ENCODE results near the gene GBF1.

Gene GBF1

GRCh38 chr10:102234888-102235597 is 10.3 kb upstream of the GBF1 start:
- TF ChIP-seq, protein P1, sequence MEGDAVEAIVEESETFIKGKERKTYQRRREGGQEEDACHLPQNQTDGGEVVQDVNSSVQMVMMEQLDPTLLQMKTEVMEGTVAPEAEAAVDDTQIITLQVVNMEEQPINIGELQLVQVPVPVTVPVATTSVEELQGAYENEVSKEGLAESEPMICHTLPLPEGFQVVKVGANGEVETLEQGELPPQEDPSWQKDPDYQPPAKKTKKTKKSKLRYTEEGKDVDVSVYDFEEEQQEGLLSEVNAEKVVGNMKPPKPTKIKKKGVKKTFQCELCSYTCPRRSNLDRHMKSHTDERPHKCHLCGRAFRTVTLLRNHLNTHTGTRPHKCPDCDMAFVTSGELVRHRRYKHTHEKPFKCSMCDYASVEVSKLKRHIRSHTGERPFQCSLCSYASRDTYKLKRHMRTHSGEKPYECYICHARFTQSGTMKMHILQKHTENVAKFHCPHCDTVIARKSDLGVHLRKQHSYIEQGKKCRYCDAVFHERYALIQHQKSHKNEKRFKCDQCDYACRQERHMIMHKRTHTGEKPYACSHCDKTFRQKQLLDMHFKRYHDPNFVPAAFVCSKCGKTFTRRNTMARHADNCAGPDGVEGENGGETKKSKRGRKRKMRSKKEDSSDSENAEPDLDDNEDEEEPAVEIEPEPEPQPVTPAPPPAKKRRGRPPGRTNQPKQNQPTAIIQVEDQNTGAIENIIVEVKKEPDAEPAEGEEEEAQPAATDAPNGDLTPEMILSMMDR (conservative IDR thresholded peaks at IDR 0.05): no peak

GRCh38 chr10:102235598-102235920 is 9.8 kb upstream of the GBF1 start:
- TF ChIP-seq, protein P1 (conservative IDR thresholded peaks at IDR 0.05): no peak
- no peak overlapping the region for H3K27ac ChIP-seq

More at GRCh38 chr10:102234888-102235597, 10.3 kb upstream of the GBF1 start:
- no peak overlapping the region for H3K27ac ChIP-seq

DNA sequence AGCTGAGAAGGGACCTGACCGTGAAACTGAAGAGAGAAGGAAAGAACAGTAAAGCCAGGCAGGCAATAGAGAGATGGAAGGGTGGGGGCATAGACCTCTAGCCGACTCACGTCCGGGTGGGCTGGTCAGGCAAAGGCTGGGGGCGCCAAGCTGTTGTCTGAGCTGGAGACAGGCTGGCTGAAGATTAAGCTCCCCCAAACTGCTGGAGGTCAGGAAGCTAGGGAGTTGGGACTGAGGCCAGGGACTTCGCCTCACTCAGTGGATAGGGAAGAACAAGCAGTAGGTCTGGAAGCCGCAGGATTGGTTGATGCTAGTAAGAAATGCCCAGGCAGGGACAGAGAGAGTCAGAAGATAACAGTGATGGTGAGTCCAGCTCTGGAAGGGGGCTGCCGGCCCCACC is 9.3 kb upstream of the GBF1 start:
- H3K27ac ChIP-seq: no peak overlapping the region
- TF ChIP-seq, protein P1 (conservative IDR thresholded peaks at IDR 0.05): no peak

GRCh38 chr10:102237711-102238252 is 7.5 kb upstream of the GBF1 start:
- H3K27ac ChIP-seq: no peak overlapping the region

DNA sequence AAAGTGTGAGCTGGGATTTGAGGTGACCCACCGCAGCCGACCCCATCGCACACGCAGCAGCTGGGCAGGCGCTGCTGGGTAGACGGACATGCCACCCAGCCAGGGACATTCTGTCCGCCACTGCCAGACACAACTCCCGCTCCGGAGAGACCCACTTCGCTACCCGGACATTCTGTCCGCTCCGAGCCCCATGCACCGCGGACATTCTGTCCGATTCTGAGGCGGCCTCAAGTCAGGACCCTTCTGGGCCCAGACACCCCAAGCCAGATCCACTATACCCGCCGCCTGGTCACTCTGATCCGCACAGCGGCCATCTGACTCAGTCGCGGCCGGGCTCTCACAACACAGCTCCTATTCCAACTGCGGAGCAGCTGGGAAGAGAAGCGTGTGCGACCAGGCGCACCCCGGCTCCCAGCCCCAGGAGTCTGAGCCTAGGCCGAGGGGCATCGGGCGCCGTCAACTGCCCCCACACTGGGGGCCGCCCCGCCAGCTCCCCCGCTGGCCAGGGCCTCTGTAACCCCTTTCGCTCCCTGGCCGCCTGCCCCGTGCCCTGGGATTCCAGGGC is 4.8 kb upstream of the GBF1 start:
- H3K27ac ChIP-seq: no peak overlapping the region
- TF ChIP-seq, protein P1 (conservative IDR thresholded peaks at IDR 0.05): no peak

More at GRCh38 chr10:102237711-102238252, 7.5 kb upstream of the GBF1 start:
- TF ChIP-seq, protein P1 (conservative IDR thresholded peaks at IDR 0.05): no peak

DNA sequence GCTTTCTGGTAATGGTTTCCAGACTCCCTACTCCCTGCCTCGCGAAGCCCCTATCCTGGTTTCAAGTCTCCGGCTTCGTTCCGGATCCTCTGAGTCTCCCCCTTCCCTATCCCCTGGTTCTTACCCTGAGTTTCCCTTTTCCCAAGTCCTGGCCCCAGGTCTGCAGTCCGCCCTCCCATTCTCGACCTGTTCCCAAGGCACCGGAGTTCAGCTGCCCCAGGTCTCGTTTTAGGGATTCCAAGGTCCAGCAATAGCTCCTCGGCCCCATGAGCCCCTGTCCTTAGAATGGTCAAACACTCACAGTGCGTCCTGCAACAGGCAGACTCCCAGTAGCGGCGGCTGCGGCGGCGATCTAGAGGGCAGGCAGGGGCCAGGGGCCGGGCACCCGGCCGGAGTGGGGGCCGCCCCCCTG is 4.3 kb upstream of the GBF1 start:
- H3K27ac ChIP-seq: no peak overlapping the region
- TF ChIP-seq, protein P1 (conservative IDR thresholded peaks at IDR 0.05): no peak

GRCh38 chr10:102241444-102242117 is 3.8 kb upstream of the GBF1 start, which contains the start of gene PITX3:
PITX3 (minus strand) TSS chr10:102241512; CDS start chr10:102232080, 9,432 bp downstream.
- no peak within 1 kb of the TSS for H3K27ac ChIP-seq
- TF ChIP-seq, protein P1 (conservative IDR thresholded peaks at IDR 0.05): no peak
